GM19452 (cell line): ENCODE data around the gene VPS52.
A peak's percentile ranks its signal among the peaks of the same experiment; 100 is the strongest.
"Not testable (repeated sequence)": the region's sequence is repeated elsewhere in the genome, so short reads cannot be mapped to it uniquely, and the experiment has no call there.

Experiments used
- ATAC-seq: cut with Tn5 transposase; IDR thresholded peaks from one replicate; pipeline ENCODE4 v1.9.1; 2021; ENCODE audit not compliant: unreplicated experiment

Gene VPS52

GRCh38 chr6:33251395-33252012, 20.2 kb downstream of the VPS52 start:
- ATAC-seq, result no peak

DNA sequence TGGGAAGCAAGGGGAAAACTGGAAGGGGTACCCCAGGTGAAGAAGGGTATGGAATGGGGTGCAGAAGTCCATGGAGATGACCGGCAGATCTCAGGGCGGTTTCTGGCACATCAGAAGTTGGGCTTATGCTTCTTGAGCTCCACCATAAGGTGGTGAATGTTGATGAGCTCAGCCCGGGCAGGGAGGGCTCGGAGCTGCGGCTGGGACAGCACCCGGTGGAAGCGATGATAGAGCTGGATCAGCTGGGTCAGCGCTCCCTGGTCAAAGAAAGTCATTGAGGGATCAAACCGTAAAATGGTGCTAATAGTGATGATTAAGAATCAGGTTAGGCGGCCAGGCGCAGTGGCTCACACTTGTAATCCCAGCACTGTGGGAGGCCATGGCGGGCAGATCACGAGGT, 20.9 kb downstream of the VPS52 start:
- no peak for ATAC-seq

DNA sequence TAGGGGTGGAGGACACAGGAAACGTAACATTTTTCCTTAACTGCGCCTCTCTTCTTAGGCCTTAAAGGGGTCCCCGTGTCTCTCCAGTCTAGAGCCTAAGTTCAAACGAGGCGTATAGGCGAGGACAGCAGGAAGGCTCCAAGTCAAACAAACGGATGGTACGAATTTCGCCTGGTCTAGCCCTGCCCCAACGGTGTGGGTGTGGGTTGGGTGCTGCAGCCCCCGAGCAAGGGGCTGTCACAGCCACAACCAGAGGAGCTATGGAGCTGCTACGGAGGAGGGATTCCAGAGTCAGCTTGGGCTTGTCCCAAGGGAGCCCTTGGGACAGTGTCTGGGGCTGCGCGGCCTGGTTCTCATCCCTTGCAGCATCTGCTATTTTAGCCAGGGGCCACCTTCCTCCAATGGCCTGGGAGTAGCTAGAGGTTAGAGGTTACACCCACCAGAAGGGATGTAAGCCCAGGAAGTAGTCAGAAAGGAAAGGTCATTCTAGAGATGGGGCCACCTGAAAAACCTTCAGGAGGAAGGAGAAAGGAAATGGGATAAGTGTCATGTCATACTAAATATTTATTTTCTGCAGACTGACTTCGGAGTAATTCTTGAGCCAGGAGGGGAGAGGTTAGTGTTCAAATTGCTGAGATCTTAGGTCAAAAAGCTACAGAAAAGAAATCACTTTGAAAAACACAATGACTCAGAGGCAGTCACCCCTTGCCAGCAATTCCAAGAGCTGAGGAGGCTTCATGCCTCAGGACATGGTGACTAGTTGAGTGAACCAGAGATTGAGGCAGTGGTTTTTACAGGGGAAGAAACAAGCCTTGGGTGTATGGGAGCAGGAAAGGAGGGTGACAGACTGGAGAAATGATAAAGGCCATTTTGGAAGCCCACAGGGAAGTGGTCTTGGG, 21.7 kb downstream of the VPS52 start:
- ATAC-seq, result no peak

GRCh38 chr6:33248932-33249731, 22.5 kb downstream of the VPS52 start:
- ATAC-seq, result peak; percentile 87

DNA sequence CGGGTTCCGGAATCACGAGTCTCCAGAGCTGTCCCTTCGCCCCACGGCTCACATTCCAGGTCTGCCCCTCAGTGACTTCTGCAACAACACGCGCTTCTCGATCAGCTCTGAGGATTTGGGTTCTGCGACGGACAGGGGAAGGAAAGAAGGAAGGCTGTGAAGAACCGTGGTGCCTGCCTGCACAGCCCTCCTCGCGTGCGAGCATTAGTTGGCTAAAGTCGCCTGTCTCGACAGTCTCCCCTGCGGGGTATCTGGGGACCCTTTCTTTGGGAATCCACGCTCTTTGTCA, 23.1 kb downstream of the VPS52 start:
- peak; percentile 5 for ATAC-seq

GRCh38 chr6:33247977-33248642, 23.6 kb downstream of the VPS52 start:
- ATAC-seq, result peak; percentile 41

DNA sequence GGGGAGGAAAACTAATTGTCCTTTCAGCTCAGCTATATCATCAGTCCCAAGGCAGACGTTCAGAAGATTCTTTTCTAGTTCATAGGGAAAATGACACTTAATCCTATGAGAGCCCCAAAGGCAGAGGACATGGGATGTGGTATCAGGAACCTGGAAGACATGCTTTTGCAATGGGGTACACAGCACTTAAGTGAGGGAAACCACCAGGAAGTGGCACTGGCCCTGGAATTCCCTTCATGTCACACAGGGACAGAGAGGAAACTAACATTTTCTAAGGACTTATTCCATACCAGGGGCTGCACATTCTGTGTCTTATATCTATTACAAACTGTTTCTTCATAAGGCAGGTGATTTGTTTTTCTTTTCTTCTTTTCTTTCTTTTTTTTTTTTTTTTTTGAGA, 28.2 kb downstream of the VPS52 start:
- ATAC-seq, result no peak

DNA sequence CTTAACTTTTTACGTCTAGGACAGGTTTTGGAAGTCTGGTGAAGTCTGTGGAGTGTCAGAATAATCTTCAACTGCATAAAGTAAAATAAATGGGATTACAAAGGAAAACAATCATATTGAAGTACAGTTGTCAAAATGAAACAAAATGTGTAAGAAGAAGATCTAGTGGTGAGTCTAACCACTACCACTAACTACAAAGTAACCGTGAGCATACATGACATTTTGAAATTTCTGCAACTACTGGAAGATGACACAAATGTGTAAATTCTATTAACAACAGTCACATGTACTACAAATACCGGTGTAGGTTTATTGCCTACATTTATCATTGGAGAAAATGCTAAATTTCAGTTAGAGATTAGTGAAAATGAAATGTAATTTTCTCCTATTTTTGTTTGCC, 29.7 kb downstream of the VPS52 start:
- ATAC-seq, result no peak

DNA sequence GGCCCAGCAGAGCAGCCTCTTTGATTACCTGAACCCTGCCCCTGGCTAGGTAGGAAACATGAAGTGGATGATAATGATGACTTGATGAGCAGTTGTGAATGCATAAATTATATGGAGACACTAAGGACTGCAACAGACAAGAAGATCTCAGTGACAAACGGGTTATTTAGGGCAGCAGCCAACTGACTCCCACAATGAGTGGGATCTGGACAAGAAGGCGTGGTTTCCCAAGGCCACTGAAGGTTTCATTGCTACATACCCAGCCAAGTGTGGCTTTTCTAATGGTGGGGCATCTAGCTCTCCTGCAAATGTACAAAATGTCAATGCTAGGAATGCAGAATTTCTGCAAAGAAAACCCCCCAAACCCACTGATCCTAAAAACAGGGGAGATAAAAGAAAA, 33.9 kb downstream of the VPS52 start:
- no peak for ATAC-seq

GRCh38 chr6:33236852-33237251, 34.8 kb downstream of the VPS52 start:
- no peak for ATAC-seq

- no peak for ATAC-seq
Observed at GRCh38 chr6:33236328-33236727, 35.3 kb downstream of the VPS52 start.

- no peak for ATAC-seq
Observed at GRCh38 chr6:33235221-33235634, 36.4 kb downstream of the VPS52 start.

- ATAC-seq, result not testable (repeated sequence)
Observed at GRCh38 chr6:33226503-33227120, 45.1 kb downstream of the VPS52 start.

DNA sequence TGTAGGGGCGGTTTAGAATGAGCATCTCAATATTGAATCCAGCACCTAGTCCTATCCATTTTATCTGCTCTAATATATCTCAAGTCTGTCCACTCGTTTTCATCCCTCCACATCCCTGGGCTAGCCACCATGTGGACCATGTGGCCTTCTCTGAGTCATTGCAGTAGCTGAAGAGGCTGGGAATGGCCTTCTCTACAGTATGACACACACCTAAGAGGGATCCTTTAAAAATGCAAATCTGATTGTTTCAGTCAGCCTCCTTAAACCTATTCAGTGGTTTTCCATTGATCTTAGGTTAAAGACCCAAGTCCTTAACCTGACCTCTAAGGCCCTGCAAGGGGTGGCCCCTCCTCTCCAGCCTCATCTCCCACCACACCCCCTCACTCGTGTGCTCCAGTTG, 54.0 kb downstream of the VPS52 start:
- ATAC-seq, result no peak

DNA sequence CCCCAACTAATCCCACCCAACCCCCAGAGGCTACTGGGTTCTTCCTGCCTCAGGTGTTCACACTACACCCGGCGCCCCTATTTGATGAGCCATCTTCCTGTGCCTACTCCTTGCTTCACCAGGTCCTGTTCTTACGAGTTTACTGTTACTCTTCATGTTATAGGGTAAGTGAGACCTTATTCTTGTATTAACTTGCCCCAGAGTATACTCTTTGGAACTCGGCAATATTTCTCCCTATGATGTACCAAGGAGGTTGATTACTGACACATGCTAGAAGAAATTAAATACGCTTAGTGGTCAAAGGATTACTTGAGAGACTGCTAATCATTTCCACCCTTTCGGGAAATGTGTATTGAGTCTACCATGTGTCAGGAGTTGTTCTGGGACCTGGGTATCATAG, 54.4 kb downstream of the VPS52 start:
- no peak for ATAC-seq

GRCh38 chr6:33216117-33216649, 55.5 kb downstream of the VPS52 start:
- no peak for ATAC-seq

DNA sequence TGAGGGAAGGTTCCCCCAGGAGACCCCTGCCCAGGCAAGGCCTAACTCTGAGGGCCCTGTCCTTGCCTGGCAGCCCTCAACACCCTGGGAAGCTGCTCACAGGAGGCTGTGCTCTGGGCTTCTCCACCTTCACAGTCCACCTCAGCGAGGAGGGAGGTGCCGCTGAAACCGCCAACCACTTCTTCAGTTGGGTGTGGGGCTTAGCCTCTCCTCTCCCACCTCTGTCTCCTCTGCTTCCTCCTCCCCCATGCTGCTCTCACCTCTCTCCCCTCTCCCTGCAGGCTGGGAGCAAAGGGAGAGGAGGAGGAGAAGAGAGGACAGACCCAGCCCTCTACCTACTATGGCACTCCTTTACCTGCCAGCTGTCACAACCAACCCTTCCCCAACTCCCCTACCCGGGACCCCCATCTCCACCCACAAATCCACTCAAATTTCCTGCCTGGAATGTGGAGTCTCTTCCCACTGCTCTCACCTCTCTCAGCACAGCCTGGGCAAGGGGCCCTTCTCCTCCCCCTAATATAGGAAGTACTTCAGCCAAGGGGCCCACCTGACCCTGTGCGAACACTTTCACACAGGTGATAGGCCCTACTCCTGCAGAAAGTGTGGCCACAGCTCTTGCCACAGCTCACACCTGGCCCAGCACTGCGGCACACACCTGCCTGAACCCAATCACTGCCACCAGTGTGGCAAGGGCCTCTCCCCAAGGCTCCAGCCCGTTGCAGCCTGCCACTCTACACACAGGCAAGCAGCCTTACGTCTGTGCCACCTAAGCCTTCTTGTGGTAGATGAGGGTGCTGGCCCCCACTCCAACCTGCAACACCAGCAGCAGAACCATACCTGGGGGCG, 56.2 kb downstream of the VPS52 start:
- ATAC-seq, result no peak

DNA sequence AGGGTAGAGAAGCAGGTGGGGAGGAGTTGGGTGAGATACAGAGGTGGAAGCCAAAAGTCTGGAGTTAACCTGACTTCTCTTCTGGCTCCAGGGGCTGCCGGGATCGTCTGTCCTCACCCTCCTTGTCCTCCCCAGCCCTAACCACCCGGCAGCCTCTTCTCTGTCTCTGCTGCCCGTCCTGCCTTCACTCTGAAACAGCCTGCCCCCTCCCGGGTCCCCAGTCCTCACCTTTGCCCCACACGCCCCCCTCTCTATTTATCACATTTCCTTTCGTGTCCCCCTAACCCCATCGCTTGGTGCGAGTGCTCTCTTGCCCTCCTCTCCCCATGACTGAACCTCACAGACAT, 57.7 kb downstream of the VPS52 start:
- no peak for ATAC-seq

DNA sequence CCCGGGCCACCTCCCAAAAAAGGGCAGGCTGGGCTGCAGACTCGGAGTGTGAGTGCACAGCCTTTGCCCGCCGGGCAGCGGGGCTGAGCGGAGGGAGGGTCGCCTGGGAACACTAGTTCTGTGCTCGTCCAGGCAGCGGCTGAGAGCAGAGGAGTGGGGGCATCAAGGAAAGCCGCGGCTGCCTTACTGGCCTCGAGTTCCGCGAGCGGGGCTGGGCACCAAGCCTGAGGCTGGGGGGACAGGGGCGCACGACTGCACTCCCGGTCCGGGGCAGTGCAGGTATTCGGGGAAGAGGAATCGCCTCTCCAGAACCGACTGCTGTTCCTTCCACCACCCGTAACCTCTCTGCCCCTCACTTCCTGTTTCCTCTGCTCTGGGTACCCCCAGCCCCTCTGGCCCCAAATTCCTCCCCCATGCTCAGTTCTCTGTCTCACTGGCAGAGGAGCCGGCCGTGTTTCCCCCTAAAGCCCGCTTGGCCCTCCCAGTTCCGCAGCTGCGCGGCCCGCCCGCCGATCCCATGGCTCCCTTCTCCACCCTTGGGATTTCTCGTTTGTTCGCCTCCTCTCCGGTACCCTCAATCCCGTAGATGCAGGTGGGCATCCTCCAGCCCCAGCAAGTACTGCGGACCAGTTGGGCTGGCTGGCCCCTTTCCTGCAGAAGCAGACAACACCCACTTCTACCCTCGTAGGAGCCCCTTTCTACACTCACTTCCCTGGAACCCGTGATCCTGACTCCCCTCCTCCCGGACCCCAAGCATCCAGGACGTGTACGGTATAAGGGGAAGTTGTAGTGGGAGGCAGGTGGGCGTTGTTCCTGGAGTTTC, 58.3 kb downstream of the VPS52 start:
- ATAC-seq, result no peak
